PFSK-1 (cell line): ENCODE data around the gene YTHDF2.

Source experiments
- FOXP2 ChIP-seq: optimal IDR thresholded peaks from 2 replicates; pipeline ENCODE3; 2011; ENCODE audit warnings: borderline replicate concordance, control low read depth, inconsistent platforms; ENCODE audit not compliant: insufficient read depth; ENCODE audit errors: extremely low read length, extremely low read depth
- POLR2AphosphoS5 ChIP-seq: IDR thresholded peaks from 2 replicates; pipeline ENCODE4 v1.6.1; 2012; ENCODE audit warnings: low read depth, mild to moderate bottlenecking, control low read depth, low read length, moderate library complexity
- REST ChIP-seq, 2 experiments: IDR thresholded peaks; 2 replicates each; pipeline versions ENCODE4 v1.6.1 to v1.8.0; 2011 to 2012; ENCODE audit warnings: low read depth in 2 of 2, low read length in 2 of 2, control low read depth in 1 of 2, inconsistent platforms in 1 of 2, mild to moderate bottlenecking in 1 of 2, moderate library complexity in 1 of 2; ENCODE audit not compliant: insufficient read depth in 1 of 2
- SIN3A ChIP-seq: IDR thresholded peaks from 2 replicates; pipeline ENCODE4 v1.6.1; 2012; ENCODE audit warnings: mild to moderate bottlenecking, low read length, moderate library complexity, borderline replicate concordance; ENCODE audit not compliant: insufficient read depth
- TAF1 ChIP-seq: IDR thresholded peaks from 2 replicates; pipeline ENCODE4 v1.6.1; 2012; ENCODE audit warnings: low read length, control low read depth, borderline replicate concordance; ENCODE audit not compliant: insufficient read depth

Gene YTHDF2

GRCh38 chr1:28778021-28778420 lies 41.3 kb downstream of the YTHDF2 start:
- no peak for TF ChIP-seq REST (IDR thresholded peaks at IDR 0.05; ENCODE audit: insufficient read depth in 1 of 2, low read depth in 2 of 2, low read length in 2 of 2)
- TF ChIP-seq FOXP2 = no peak
- no peak for TF ChIP-seq POLR2AphosphoS5
- no peak for TF ChIP-seq SIN3A
- no peak for TF ChIP-seq TAF1

GRCh38 chr1:28779751-28780408 lies 43.1 kb downstream of the YTHDF2 start:
- TF ChIP-seq POLR2AphosphoS5 = no peak
- TF ChIP-seq REST (IDR thresholded peaks at IDR 0.05; ENCODE audit: insufficient read depth in 1 of 2, low read depth in 2 of 2, low read length in 2 of 2) = no peak
- TF ChIP-seq SIN3A = no peak
- TF ChIP-seq TAF1 = no peak
- TF ChIP-seq FOXP2 = no peak

GRCh38 chr1:28781305-28781704 lies 44.6 kb downstream of the YTHDF2 start:
- TF ChIP-seq FOXP2 (no peak), SIN3A (no peak), REST (IDR thresholded peaks at IDR 0.05; ENCODE audit: insufficient read depth in 1 of 2, low read depth in 2 of 2, low read length in 2 of 2) (no peak), TAF1 (no peak), POLR2AphosphoS5 (no peak)

GRCh38 chr1:28782011-28782410 lies 45.3 kb downstream of the YTHDF2 start:
- TF ChIP-seq SIN3A (no peak), FOXP2 (no peak), POLR2AphosphoS5 (no peak), REST (IDR thresholded peaks at IDR 0.05; ENCODE audit: insufficient read depth in 1 of 2, low read depth in 2 of 2, low read length in 2 of 2) (no peak), TAF1 (no peak)
